Hepatocyte (in vitro differentiated cells): Measurements from ENCODE around the gene AURKA. TPM values are rescaled to one million over a fixed set of nuclear protein-coding genes. Genes with fewer than 3 reads are reported as not detected.
A peak's percentile ranks its signal among the peaks of the same experiment; 100 is the strongest.

ENCODE experiments used
- DNase-seq: peaks from one replicate; pipeline ENCODE4 v3.0.0-alpha.2; 2016; ENCODE audit warnings: low spot score
- H2AFZ ChIP-seq: fragments of 200-600 bp; sonication (generic); 2 replicates; pipeline ENCODE4 v1.6.0; 2016; ENCODE audit warnings: antibody characterized with exemption, mild to moderate bottlenecking
- H3K27ac ChIP-seq: fragments of 200-600 bp; sonication (generic); 2 replicates; pipeline ENCODE4 v1.5.1; 2016; ENCODE audit warnings: mild to moderate bottlenecking
- H3K27me3 ChIP-seq: fragments of 200-600 bp; sonication (generic); 2 replicates; pipeline ENCODE4 v1.6.1; 2016
- H3K36me3 ChIP-seq: fragments of 200-600 bp; sonication (generic); replicated peaks from 2 replicates; pipeline ENCODE4 v1.5.1; 2016; ENCODE audit warnings: low read depth; ENCODE audit not compliant: insufficient read depth
- H3K4me1 ChIP-seq: fragments of 200-600 bp; sonication (generic); 2 replicates; pipeline ENCODE4 v1.5.1; 2016; ENCODE audit warnings: mild to moderate bottlenecking, moderate library complexity; ENCODE audit not compliant: insufficient read depth
- H3K4me2 ChIP-seq: fragments of 200-600 bp; sonication (generic); 2 replicates; pipeline ENCODE4 v1.6.0; 2016
- H3K4me3 ChIP-seq: fragments of 200-600 bp; sonication (generic); 2 replicates; pipeline ENCODE4 v1.5.1; 2016; ENCODE audit warnings: mild to moderate bottlenecking
- H3K79me2 ChIP-seq: fragments of 200-600 bp; sonication (generic); 2 replicates; pipeline ENCODE4 v1.6.0; 2017; ENCODE audit warnings: mild to moderate bottlenecking
- H3K9me2 ChIP-seq: fragments of 200-600 bp; sonication (generic); replicated peaks from 2 replicates; pipeline ENCODE4 v1.6.0; 2017; ENCODE audit warnings: mild to moderate bottlenecking; ENCODE audit not compliant: insufficient read depth
- H3K9me3 ChIP-seq: fragments of 200-600 bp; sonication (generic); 2 replicates; pipeline ENCODE4 v1.5.1; 2016; ENCODE audit warnings: low read depth, mild to moderate bottlenecking
- H4K20me1 ChIP-seq: fragments of 200-600 bp; sonication (generic); 2 replicates; pipeline ENCODE4 v1.6.0; 2016; ENCODE audit warnings: mild to moderate bottlenecking; ENCODE audit not compliant: insufficient read depth, poor library complexity, severe bottlenecking
- CTCF ChIP-seq: fragments of 200-600 bp; sonication (generic); IDR thresholded peaks from 2 replicates; pipeline ENCODE4 v1.5.1; 2016; ENCODE audit warnings: antibody characterized with exemption, mild to moderate bottlenecking; ENCODE audit not compliant: poor library complexity
- EZH2 ChIP-seq: fragments of 200-600 bp; sonication (generic); IDR thresholded peaks from 2 replicates; pipeline ENCODE4 v1.6.1; 2016; ENCODE audit warnings: antibody characterized with exemption, mild to moderate bottlenecking, borderline replicate concordance
- EZH2phosphoT487 ChIP-seq: fragments of 200-600 bp; sonication (generic); IDR thresholded peaks from one replicate; pipeline ENCODE4 v1.6.1; 2018; ENCODE audit warnings: antibody characterized with exemption, mild to moderate bottlenecking, low read depth, moderate library complexity; ENCODE audit not compliant: unreplicated experiment, severe bottlenecking
- WGBS: methylation state at CpG from one replicate; pipeline ENCODE4 v1.1.6; 2016; ENCODE audit warnings: low lambda C conversion rate; ENCODE audit errors: missing lambda C conversion rate; 5-methylcytosine and 5-hydroxymethylcytosine counted together
- polyA plus RNA-seq: library from polyadenylated mRNA; unstranded; fragments of >200 nt; fragmentation: Nextera tagmentation; extraction: Ambion mirVana; gene quantifications from 2 replicates; pipeline ENCODE4 v1.2.1, GENCODE V29; 2016
- total RNA-seq: library from RNA; depleted of rRNA; stranded (reverse); fragments of >200 nt; gene quantifications from 2 replicates; pipeline ENCODE4 v1.2.3, GENCODE V29; 2014

The AURKA gene
- total and polyA plus RNA-seq, 2 experiments from 2014 or later: 13.4 to 16.9 TPM

DNA sequence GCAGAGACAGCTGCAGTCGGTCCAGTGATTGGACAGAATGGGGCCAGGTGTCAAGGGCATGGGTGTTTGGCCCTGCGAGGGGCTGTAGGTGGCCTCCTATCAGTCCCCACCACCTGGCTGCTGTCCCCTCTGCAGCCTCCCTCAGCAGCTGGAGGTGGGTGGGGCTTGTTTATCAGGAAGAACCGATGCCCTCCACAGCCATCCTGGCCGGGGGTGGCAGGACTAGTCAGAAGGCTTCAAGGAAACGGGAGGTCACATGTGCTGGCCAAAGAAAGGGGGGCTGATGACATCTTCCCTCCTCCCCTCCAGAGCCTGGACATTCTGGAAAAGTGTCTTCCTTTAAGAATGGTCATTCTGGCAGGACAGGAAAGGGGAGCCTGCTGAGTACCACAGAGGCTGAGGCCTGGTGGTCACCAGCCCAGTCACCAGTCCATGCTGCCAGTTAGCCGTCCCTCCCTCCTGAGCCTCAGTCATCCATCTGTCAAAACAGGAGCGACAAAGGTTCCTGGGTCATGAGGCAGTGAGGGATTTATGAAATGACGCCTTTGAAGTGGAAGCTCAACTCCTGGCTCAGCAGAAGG is 29.1 kb downstream of the AURKA start:
- H2AFZ ChIP-seq: no peak overlapping the region
- 60% methylated on average over 8 of the region's 8 CpGs for WGBS

GRCh38 chr20:56361900-56362299 is 30.1 kb downstream of the AURKA start:
- H3K4me3 ChIP-seq: no peak overlapping the region
- peaks cover 3% of the 10 kb centered on the region for H4K20me1 ChIP-seq
- H3K79me2 ChIP-seq: peaks cover 25% of the 10 kb centered on the region
- WGBS: 93% methylated on average over 8 of the region's 8 CpGs
- H3K9me2 ChIP-seq: no peaks in the 10 kb centered on the region
- TF ChIP-seq CTCF (no peak), EZH2phosphoT487 (no peak), EZH2 (no peak)
- no peak overlapping the region for H3K4me2 ChIP-seq
- no peaks in the 10 kb centered on the region for H3K27me3 ChIP-seq
- no peak for DNase-seq
- H3K9me3 ChIP-seq: no peaks in the 10 kb centered on the region
- H2AFZ ChIP-seq: no peak overlapping the region
- no peaks in the 10 kb centered on the region for H3K36me3 ChIP-seq
- peaks cover 13% of the 10 kb centered on the region for H3K4me1 ChIP-seq
- no peak overlapping the region for H3K27ac ChIP-seq

More for the DNA sequence above, 29.1 kb downstream of the AURKA start:
- no peaks in the 10 kb centered on the region for H3K36me3 ChIP-seq
- no peaks in the 10 kb centered on the region for H3K9me2 ChIP-seq
- peaks cover 3% of the 10 kb centered on the region for H4K20me1 ChIP-seq
- TF ChIP-seq EZH2 (no peak), CTCF (no peak), EZH2phosphoT487 (no peak)
- peaks cover 13% of the 10 kb centered on the region for H3K4me1 ChIP-seq
- no peak overlapping the region for H3K4me2 ChIP-seq
- H3K4me3 ChIP-seq: no peak overlapping the region
- no peak overlapping the region for H3K27ac ChIP-seq
- H3K79me2 ChIP-seq: peaks cover 25% of the 10 kb centered on the region
- H3K27me3 ChIP-seq: no peaks in the 10 kb centered on the region
- no peaks in the 10 kb centered on the region for H3K9me3 ChIP-seq
- DNase-seq: no peak

- H3K27me3 ChIP-seq: no peaks in the 10 kb centered on the region
- peaks cover 13% of the 10 kb centered on the region for H3K4me1 ChIP-seq
- H3K9me2 ChIP-seq: no peaks in the 10 kb centered on the region
- WGBS: 70% methylated on average over 8 of the region's 8 CpGs
- no peak overlapping the region for H3K27ac ChIP-seq
- no peak for DNase-seq
- no peak overlapping the region for H3K4me3 ChIP-seq
- no peaks in the 10 kb centered on the region for H3K9me3 ChIP-seq
- H2AFZ ChIP-seq: no peak overlapping the region
- peaks cover 25% of the 10 kb centered on the region for H3K79me2 ChIP-seq
- TF ChIP-seq EZH2: no peak
- TF ChIP-seq EZH2phosphoT487: no peak
- no peak for TF ChIP-seq CTCF
- H4K20me1 ChIP-seq: peaks cover 3% of the 10 kb centered on the region
- peak overlapping the region; percentile 98 for H3K4me2 ChIP-seq
- no peaks in the 10 kb centered on the region for H3K36me3 ChIP-seq
These were observed 31.2 kb downstream of the AURKA start for GRCh38 chr20:56360908-56361205.
